GM12878 (cell line): ENCODE results near the gene DAB2IP. TPM values are rescaled to one million over a fixed set of nuclear protein-coding genes. Genes with fewer than 3 reads are reported as not detected.

Experiments
- ATAC-seq: fragments of 200-7000 bp; cut with Tn5 transposase; 3 replicates; pipeline ENCODE4 v1.9.1; 2020; ENCODE audit warnings: mild to moderate bottlenecking, moderate library complexity
- BruUV-seq: library from RNA; stranded (reverse); fragments of 400-500 nt; replicated peaks from 2 replicates; lab custom pipeline; 2021; lab: Mats Ljungman, UMichigan
- CTCF ChIA-PET: fragments of 300-600 bp; sonication (Branson Sonifier 250); formaldehyde crosslinking; extraction: SDS; loops from one replicate; lab custom pipeline; 2021; ENCODE audit warnings: inconsistent platforms; lab: Yijun Ruan, JAX
- POLR2A ChIA-PET: fragments of 350-600 bp; formaldehyde crosslinking; extraction: SDS; loops from one replicate; lab custom pipeline; 2021; ENCODE audit warnings: inconsistent platforms; lab: Charles Lee
- RAD21 ChIA-PET: fragments of 300-600 bp; sonication (Branson Sonifier 250); formaldehyde crosslinking; loops from one replicate; lab custom pipeline; 2023; ENCODE audit warnings: antibody characterized with exemption; ENCODE audit not compliant: unreplicated experiment; lab: Charles Lee
- SMC1A ChIA-PET: fragments of 300-600 bp; sonication (Branson Sonifier 250); formaldehyde crosslinking; loops from one replicate; lab custom pipeline; 2023; ENCODE audit not compliant: unreplicated experiment, uncharacterized antibody; lab: Charles Lee
- DNase-seq: peaks from one replicate; pipeline ENCODE4 v3.0.0-alpha.2; 2011; ENCODE audit warnings: low read depth, low spot score
- FAIRE-seq: peaks from 3 replicates; lab custom pipeline; 2011; peaks lifted over from hg19 to GRCh38; lab: Jason Lieb, UNC
- H2AFZ ChIP-seq: 2 replicates; pipeline ENCODE4 v1.6.0; 2011; ENCODE audit warnings: low read depth, low read length, control low read depth; ENCODE audit not compliant: control insufficient read depth
- H3K27ac ChIP-seq: 2 replicates; pipeline ENCODE4 v1.5.1; 2011; ENCODE audit warnings: control low read depth; ENCODE audit not compliant: control insufficient read depth, insufficient read depth
- H3K27me3 ChIP-seq, 2 experiments: replicated peaks in 1 of 2; 2 replicates each; pipeline versions ENCODE4 v1.6.0 to v1.6.1; 2011; ENCODE audit warnings: low read length in 1 of 2; ENCODE audit not compliant: control insufficient read depth in 2 of 2, insufficient read depth in 2 of 2
- H3K36me3 ChIP-seq, 2 experiments: 2 replicates each; pipeline ENCODE4 v1.5.1; 2011; ENCODE audit warnings: low read length in 1 of 2; ENCODE audit not compliant: control insufficient read depth in 2 of 2, insufficient read depth in 2 of 2
- H3K4me1 ChIP-seq: 2 replicates; pipeline ENCODE4 v1.6.1; 2011; ENCODE audit warnings: mild to moderate bottlenecking, low read length, moderate library complexity, mixed read lengths; ENCODE audit not compliant: control insufficient read depth, insufficient read depth
- H3K4me2 ChIP-seq: 2 replicates; pipeline ENCODE4 v1.6.0; 2011; ENCODE audit warnings: control low read depth; ENCODE audit not compliant: control insufficient read depth, insufficient read depth
- H3K4me3 ChIP-seq: fragments of 200-600 bp; sonication (generic); 2 replicates; pipeline ENCODE4 v1.5.1; 2016
- H3K79me2 ChIP-seq: 2 replicates; pipeline ENCODE4 v1.6.0; 2011; ENCODE audit warnings: low read length; ENCODE audit not compliant: control insufficient read depth, insufficient read depth
- H3K9ac ChIP-seq: 2 replicates; pipeline ENCODE4 v1.8.0; 2011; ENCODE audit warnings: low read length, control low read depth, mixed read lengths; ENCODE audit not compliant: control insufficient read depth, insufficient read depth
- H3K9me3 ChIP-seq: replicated peaks from 3 replicates; pipeline ENCODE4 v1.5.1; 2011; ENCODE audit warnings: mild to moderate bottlenecking, low read length; ENCODE audit not compliant: control insufficient read depth, insufficient read depth
- H4K20me1 ChIP-seq: 2 replicates; pipeline ENCODE4 v1.6.0; 2011; ENCODE audit not compliant: control insufficient read depth, insufficient read depth
- CHD4 ChIP-seq: fragments of 200-600 bp; sonication (generic); IDR thresholded peaks from 2 replicates; pipeline ENCODE4 v1.6.1; 2016; ENCODE audit warnings: mild to moderate bottlenecking
- ETV6 ChIP-seq, 2 experiments: fragments of 450-650 bp in 1 of 2; IDR thresholded peaks in 1 of 2; conservative IDR thresholded peaks in 1 of 2; 2 replicates each; pipeline ENCODE4 v1.6.1; 2014; ENCODE audit warnings: antibody characterized with exemption in 1 of 2, borderline replicate concordance in 1 of 2, low read depth in 1 of 2, mild to moderate bottlenecking in 1 of 2, moderate library complexity in 1 of 2
- FOXM1 ChIP-seq: IDR thresholded peaks from 2 replicates; pipeline ENCODE4 v1.6.1; 2012; ENCODE audit warnings: low read depth, mild to moderate bottlenecking, inconsistent platforms, low read length, moderate library complexity
- HDGF ChIP-seq: fragments of 450-650 bp; IDR thresholded peaks from 2 replicates; pipeline ENCODE4 v1.6.1; 2016; ENCODE audit warnings: antibody characterized with exemption
- MAX ChIP-seq: IDR thresholded peaks from 2 replicates; pipeline ENCODE4 v1.6.1; 2012; ENCODE audit warnings: low read depth, low read length, improper control_type of control experiment
- MTA3 ChIP-seq: IDR thresholded peaks from 2 replicates; pipeline ENCODE4 v1.6.1; 2012; ENCODE audit warnings: low read length, inconsistent platforms, borderline replicate concordance
- NFYB ChIP-seq: IDR thresholded peaks from 2 replicates; pipeline ENCODE4 v1.6.1; 2011; ENCODE audit warnings: low read depth, mild to moderate bottlenecking, low read length, improper control_type of control experiment, moderate library complexity; ENCODE audit not compliant: insufficient read depth
- NR2C2 ChIP-seq: IDR thresholded peaks from 2 replicates; pipeline ENCODE4 v1.6.1; 2011; ENCODE audit warnings: borderline replicate concordance, low read depth; ENCODE audit not compliant: control insufficient read depth, insufficient read length
- PML ChIP-seq: IDR thresholded peaks from 2 replicates; pipeline ENCODE4 v1.6.1; 2012; ENCODE audit warnings: low read length, inconsistent platforms
- POLR2AphosphoS5 ChIP-seq: IDR thresholded peaks from 2 replicates; pipeline ENCODE4 v1.6.1; 2011; ENCODE audit warnings: mild to moderate bottlenecking, low read length, inconsistent platforms
- RB1 ChIP-seq: fragments of 450-650 bp; formaldehyde crosslinking; IDR thresholded peaks from 2 replicates; pipeline ENCODE4 v1.6.1; 2017; ENCODE audit warnings: mild to moderate bottlenecking, borderline replicate concordance
- RCOR1 ChIP-seq: conservative IDR thresholded peaks from 2 replicates; pipeline ENCODE4 v1.6.1; 2012; ENCODE audit warnings: low read depth, low read length, improper control_type of control experiment
- SIN3A ChIP-seq: IDR thresholded peaks from 2 replicates; pipeline ENCODE4 v1.6.1; 2012; ENCODE audit warnings: low read depth, low read length, improper control_type of control experiment
- SREBF1 ChIP-seq: IDR thresholded peaks from 2 replicates; pipeline ENCODE4 v1.6.1; 2012; ENCODE audit warnings: mild to moderate bottlenecking, low read length
- SREBF2 ChIP-seq: IDR thresholded peaks from 2 replicates; pipeline ENCODE4 v1.6.1; 2012; ENCODE audit warnings: mild to moderate bottlenecking, low read length
- USF1 ChIP-seq: IDR thresholded peaks from 2 replicates; pipeline ENCODE4 v1.6.1; 2011; ENCODE audit warnings: borderline replicate concordance, low read depth, mild to moderate bottlenecking, moderate library complexity, mixed read lengths, low read length; ENCODE audit not compliant: insufficient read depth; ENCODE audit errors: extremely low read length
- YY1 ChIP-seq: IDR thresholded peaks from 2 replicates; pipeline ENCODE4 v1.6.1; 2011; ENCODE audit warnings: low read depth, mild to moderate bottlenecking, low read length
- WGBS: methylation state at CpG from one replicate; pipeline ENCODE4 v1.1.6; 2016; ENCODE audit warnings: low lambda C conversion rate; ENCODE audit not compliant: insufficient replicate concordance, insufficient coverage; ENCODE audit errors: missing lambda C conversion rate; 5-methylcytosine and 5-hydroxymethylcytosine counted together
- in situ Hi-C: fragments of 300-500 bp; cut with MboI; formaldehyde crosslinking; loops from 9 replicates; pipeline ENCODE4 v1.14.3; 2018; ENCODE audit warnings: mixed read lengths
- intact Hi-C: fragments of 100-400 bp; cut with micrococcal nuclease; formaldehyde crosslinking; loops from one replicate; pipeline ENCODE4 v1.14.2; 2022; ENCODE audit not compliant: unreplicated experiment
- polyA plus RNA-seq, 11 experiments: library from polyadenylated mRNA; depleted of rRNA in 4 of 11; unstranded in 6 of 11; stranded (reverse) in 5 of 11; fragments of >200 nt; fragmentation: Nextera tagmentation in 4 of 11; fragmentation: Illumina TruSeq in 1 of 11; extraction: Ambion mirVana in 4 of 11; extraction: Trizol in 1 of 11; gene quantifications; 1 replicate in 1 of 11; 2 replicates in 10 of 11; pipeline versions ENCODE4 v1.2.1 to v1.2.3, GENCODE V29; 2011 to 2016; ENCODE audit warnings: inconsistent platforms in 2 of 11, missing spikeins in 2 of 11, low read depth in 1 of 11
- total RNA-seq, 4 experiments: library from RNA; depleted of rRNA in 3 of 4; stranded (reverse); fragments of >200 nt in 3 of 4; fragmentation: Illumina TruSeq in 1 of 4; extraction: Trizol in 1 of 4; gene quantifications; 2 replicates each; pipeline versions ENCODE4 v1.2.1 to v1.2.3, GENCODE V29; 2013 to 2021

The DAB2IP gene
- total and polyA plus RNA-seq, 10 of the 15 experiments (the other 5 are each of a cell fraction or from before 2014, with no cell fraction given), result 0.03 to 0.38 (median 0.14) TPM; not detected in 6

- Histone ChIP-seq H3K79me2 (no peaks in the 10 kb centered on the region), H2AFZ (no peak overlapping the region), H3K9ac (no peak overlapping the region), H3K36me3 (no peaks in the 10 kb centered on the region), H3K4me1 (no peaks in the 10 kb centered on the region), H3K9me3 (no peaks in the 10 kb centered on the region), H3K27ac (no peak overlapping the region), H3K27me3 (peaks cover 0 to 2% of the 10 kb centered on the region in 2 experiments; a peak in 2 of 4 replicates), H3K4me3 (no peak overlapping the region), H3K4me2 (no peak overlapping the region), H4K20me1 (no peaks in the 10 kb centered on the region)
- ChIA-PET SMC1A (no interaction called here), POLR2A (no interaction called here), RAD21 (no interaction called here), CTCF (interaction anchor here (0.5 kb wide), 1 partner anchor 81 kb away, joined by 3 read pairs; no protein-coding TSS in a partner anchor)
- DNase-seq (no peak), ATAC-seq (no peak), FAIRE-seq (no peak)
- no TSS peak for BruUV-seq
- in situ Hi-C loops, result no loop called here
- TF ChIP-seq SIN3A, result no peak
- TF ChIP-seq MTA3, result no peak
- TF ChIP-seq MAX, result no peak
- no peak for TF ChIP-seq RCOR1
- TF ChIP-seq PML, result no peak
- no peak for TF ChIP-seq NFYB
- TF ChIP-seq POLR2AphosphoS5, result no peak
- no peak for TF ChIP-seq NR2C2
- TF ChIP-seq ETV6 (conservative IDR thresholded peaks at IDR 0.05 in 1 of 2, IDR thresholded peaks at IDR 0.05 in 1 of 2; ENCODE audit: borderline replicate concordance in 1 of 2, low read depth in 1 of 2), result no peak
- TF ChIP-seq FOXM1, result no peak
- no peak for TF ChIP-seq SREBF1
- TF ChIP-seq SREBF2, result no peak
- TF ChIP-seq USF1, result no peak
- TF ChIP-seq CHD4, result no peak
- no peak for TF ChIP-seq YY1
- no peak for TF ChIP-seq HDGF
- TF ChIP-seq RB1, result no peak
- intact Hi-C loops, result no loop called here
- WGBS, result 38% methylated on average over 23 of the region's 23 CpGs
These were observed 124.7 kb downstream of the DAB2IP start for GRCh38 chr9:121776001-121776738.
